GM19025 (cell line): ENCODE results near the gene RASD2.

ENCODE experiments used
- ATAC-seq: cut with Tn5 transposase; IDR thresholded peaks from one replicate; pipeline ENCODE4 v1.9.1; 2021; ENCODE audit warnings: mild to moderate bottlenecking, low read depth, moderate library complexity; ENCODE audit not compliant: unreplicated experiment

The RASD2 gene

DNA sequence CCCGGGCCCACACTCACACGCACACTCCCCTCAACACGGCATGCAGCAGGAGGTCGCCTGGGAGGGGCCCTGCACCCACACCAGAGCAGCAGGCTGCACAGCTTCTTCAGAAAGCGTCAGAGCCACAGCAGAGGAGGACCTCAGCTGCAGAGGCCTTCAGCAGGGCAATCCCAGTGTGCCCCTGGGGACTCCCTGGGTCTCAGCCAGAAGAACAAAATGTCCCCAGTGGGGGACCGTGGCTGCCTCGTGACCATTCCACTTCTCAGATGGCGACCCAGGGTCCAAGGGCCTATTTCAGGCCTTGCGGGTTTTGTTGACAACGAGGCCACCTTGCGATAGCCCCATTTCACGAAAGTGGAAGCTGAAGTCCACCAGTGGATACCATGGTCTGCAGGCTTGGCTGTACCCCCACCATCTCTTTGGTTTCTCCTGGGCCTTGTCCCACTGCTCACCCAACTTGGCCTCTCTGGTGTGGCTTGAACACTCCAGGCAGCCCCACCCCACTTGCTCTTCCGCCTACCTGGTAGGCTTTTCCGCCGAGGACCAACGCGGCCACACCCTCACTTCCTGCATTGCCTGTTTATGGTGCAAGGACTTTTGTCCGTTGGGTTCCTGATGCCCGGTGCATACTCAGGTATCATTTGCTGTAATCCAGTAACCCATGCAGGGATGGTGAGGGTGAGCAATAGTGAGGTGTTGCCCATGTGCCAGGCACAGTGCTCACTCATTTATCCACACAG, 38.4 kb downstream of the RASD2 start:
- no peak for ATAC-seq

DNA sequence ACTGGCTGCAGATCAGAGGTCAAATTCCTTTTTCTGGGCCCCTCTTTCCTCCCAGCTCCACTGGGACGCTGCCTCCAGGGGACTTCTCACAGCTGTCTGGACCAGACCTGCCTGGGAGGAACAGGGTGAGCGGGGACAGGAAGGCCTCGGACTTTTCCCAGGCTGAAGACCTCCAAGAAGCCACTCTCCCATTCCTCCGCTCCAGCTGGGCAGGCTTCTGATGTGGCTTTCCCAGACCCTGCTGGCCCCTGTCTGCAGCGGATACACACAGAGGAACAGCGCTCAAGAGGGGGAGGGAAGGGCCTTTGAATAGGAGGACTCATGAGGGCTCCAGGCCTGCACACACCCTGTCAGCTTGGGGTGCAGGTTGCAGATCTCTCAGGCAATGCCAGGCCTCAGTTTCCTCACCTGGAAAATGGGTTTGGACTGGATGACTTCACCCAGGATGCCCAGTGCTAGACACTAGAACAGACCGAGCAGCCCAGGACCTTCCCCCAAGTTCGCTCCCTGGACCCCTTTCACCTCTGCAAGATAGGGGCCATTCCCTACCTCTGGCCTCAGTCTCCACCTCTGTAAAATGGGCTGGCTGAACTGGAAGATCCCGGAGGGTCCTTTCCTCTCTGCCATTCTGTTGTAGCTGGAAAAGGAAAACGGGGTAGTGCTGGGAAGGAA, 39.9 kb downstream of the RASD2 start:
- no peak for ATAC-seq

DNA sequence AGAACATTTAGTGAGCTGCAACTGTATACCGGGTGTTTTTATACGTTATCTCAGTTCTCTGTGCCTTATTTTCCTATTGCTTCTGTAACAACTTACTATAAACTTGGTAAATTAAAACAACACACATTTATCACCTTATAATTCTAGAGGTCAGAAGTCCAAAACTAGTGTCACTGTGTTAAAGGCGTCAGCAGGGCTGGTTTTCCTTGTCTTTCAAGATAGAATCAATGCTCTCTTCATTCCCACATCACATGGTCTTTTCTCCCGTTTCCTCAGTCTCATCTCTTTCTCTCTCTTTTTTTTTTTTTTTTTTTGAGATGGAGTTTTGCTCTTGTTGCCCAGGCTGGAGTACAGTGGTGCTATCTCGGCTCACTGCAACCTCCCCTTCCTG, 40.4 kb downstream of the RASD2 start:
- ATAC-seq = no peak

- no peak for ATAC-seq
Observed at GRCh38 chr22:35582218-35582860, 41.7 kb downstream of the RASD2 start.

GRCh38 chr22:35582861-35583670, 42.4 kb downstream of the RASD2 start:
- ATAC-seq = no peak

DNA sequence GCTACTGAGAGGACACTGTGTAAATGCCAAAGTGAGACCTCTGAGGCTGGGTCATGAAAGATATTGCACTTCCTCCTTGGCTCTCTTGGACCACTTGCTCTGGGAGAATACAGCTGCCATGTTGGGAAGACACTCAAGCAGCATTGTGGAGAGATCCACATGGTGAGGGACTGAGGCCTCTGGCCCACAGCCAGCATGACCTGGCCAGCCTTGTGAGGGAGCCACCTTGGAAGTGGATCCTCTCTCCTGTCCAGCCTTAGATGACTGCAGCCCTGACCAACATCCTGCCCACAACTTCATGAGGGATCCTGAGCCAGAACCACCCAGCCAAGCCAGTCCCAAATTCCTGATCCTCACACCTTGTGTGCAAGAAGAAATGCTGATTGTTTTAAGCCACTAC, 46.1 kb downstream of the RASD2 start:
- no peak for ATAC-seq

DNA sequence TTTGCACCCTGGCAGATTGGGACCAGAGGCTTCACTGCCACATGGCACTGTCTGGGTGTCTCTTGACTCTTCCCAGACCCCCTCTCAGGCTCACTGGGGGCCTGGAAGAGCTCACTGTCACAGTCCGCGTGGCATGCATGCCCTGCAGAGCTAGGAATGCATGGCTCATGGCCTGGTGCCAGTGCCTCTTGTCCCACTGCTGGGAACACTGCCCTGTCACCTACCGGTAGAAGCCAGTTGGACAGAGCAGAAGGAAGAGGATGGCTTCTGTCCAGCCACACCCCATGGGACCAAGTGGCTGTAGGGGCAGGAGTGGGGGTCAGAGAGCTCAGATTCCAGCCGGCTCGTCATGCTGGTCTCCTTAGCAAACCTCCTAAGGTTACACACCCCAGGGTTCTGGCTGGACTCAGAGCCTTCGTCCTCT, 46.8 kb downstream of the RASD2 start:
- ATAC-seq = no peak

- no peak for ATAC-seq
Observed at GRCh38 chr22:35587896-35588295, 47.3 kb downstream of the RASD2 start.

GRCh38 chr22:35589071-35589755, 48.6 kb downstream of the RASD2 start:
- ATAC-seq = no peak

- no peak for ATAC-seq
Observed at GRCh38 chr22:35589756-35590093, 49.1 kb downstream of the RASD2 start.

GRCh38 chr22:35590634-35591295, 50.1 kb downstream of the RASD2 start:
- no peak for ATAC-seq

GRCh38 chr22:35591714-35592417, 51.2 kb downstream of the RASD2 start:
- no peak for ATAC-seq

- ATAC-seq = no peak
Observed at GRCh38 chr22:35592418-35592967, 51.9 kb downstream of the RASD2 start.

- ATAC-seq = no peak
Observed at GRCh38 chr22:35593071-35593890, 52.6 kb downstream of the RASD2 start.

DNA sequence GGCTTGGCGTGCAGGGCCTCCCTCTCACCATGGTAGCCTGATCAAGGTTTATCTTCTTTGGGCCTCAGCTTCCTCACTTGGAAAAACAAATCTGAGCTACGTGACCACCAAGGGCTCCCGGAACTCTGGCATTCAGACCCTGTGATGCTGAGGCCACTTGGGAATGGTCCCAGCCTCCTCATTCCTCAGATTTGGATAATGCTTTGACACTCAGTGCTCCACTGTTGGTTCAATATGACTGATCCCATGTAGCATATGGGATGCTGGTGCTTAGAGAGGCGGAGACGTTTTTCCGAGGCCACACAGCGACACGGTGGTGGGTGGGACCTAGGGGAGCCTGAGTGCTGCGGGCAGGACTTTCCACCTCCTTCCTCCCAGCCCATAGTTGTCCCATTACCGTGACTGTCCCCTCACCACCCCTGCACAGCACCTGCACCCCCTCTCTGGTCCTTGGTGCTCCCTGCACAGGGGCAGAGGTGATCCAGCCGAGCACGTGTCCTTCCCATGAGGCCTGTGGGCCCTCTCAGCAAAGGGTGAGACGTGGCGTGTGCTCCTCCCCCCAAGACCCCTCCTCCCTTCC, 53.4 kb downstream of the RASD2 start:
- no peak for ATAC-seq

DNA sequence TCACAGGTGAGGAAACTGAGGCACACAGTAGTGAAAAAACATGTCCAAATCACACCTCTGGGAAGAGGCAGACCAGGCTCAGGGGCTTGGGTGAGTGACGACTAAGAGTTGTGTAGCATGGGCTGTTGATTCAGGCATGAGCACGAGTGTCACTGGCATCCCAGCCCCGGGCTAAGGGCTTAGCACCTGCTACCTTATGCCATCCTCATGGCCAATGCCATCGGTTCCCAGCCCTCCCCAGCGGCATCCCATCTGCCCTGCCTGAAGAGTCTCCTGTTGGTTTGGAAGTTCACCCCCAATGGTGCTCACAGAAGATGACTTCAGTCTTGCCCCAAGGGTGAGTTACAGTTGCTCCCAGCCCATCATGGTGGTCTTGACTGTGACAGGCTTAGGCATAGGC, 54.1 kb downstream of the RASD2 start:
- no peak for ATAC-seq

DNA sequence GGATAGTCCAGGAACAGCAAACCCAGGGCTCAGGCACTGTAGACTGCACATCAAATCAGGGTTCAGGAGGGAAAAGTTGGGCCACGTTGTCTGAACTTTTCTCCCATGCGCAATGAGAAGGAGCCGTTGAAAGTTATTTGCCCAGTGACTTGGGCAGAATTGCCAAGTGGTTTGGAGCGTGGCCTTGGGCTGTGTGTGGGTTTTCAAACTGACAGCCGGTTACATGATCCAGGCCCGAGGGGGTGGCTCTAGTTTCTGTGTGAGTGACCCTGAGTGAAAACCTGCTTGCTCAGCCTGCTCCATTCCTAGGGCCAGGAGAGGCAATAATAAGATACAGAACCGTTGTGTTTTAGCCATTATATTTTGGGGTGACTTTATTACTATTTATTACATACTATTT, 56.2 kb downstream of the RASD2 start:
- no peak for ATAC-seq
